ENCODE data around the gene GOLT1B. TPM values are rescaled to one million over a fixed set of nuclear protein-coding genes. Genes with fewer than 3 reads are reported as not detected.

GOLT1B gene
- total and polyA plus RNA-seq, 2 of the 13 experiments (the other 11 are each of a cell fraction or from before 2014, with no cell fraction given), result 23.6 to 38.4 TPM

DNA sequence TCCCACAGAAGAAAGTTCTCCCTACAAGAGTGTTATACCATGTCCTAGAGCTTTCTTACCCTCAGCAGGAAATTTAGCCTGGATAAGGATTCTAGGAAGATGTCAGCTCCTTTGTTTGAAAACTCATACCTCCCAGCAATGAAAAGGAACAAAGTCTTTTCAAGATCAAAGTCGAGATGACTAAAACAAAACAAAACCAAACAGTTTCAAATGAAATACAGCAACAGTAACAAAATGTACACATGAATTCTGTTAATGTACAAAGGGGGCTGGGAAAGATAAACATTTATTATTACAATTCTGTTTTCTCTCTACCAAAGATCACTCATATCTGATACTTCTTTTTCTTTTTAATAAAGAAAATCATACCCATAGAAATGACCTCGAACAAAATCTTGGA lies 61.3 kb downstream of the GOLT1B start (continued):
- TF ChIP-seq FOXA1 (IDR thresholded peaks at IDR 0.05) (peak; percentile 66; the same call in 1 of the 2 replicates), FOXA1 (CRISPR knock-in tag; IDR thresholded peaks at IDR 0.05) (peak; percentile 64; the same call in 1 of the 2 replicates), ZNF564 (CRISPR knock-in tag; IDR thresholded peaks at IDR 0.05) (no peak), ZSCAN29 (CRISPR knock-in tag; conservative IDR thresholded peaks at IDR 0.05) (no peak), GATAD2A (CRISPR knock-in tag; IDR thresholded peaks at IDR 0.05) (peak; percentile 56; the same call in 1 of the 2 replicates), KDM4B (CRISPR knock-in tag; IDR thresholded peaks at IDR 0.05) (no peak), ZNF337 (CRISPR knock-in tag; IDR thresholded peaks at IDR 0.05; ENCODE audit: borderline replicate concordance, low read depth) (no peak), RCOR2 (CRISPR knock-in tag; IDR thresholded peaks at IDR 0.05) (peak; percentile 42; the same call in 1 of the 2 replicates), SNAI1 (CRISPR knock-in tag; IDR thresholded peaks at IDR 0.05; ENCODE audit: borderline replicate concordance) (no peak), DNMT3B (CRISPR knock-in tag; conservative IDR thresholded peaks at IDR 0.05) (no peak), ZNF225 (CRISPR knock-in tag; IDR thresholded peaks at IDR 0.05) (no peak), MAFG (CRISPR knock-in tag; IDR thresholded peaks at IDR 0.05) (no peak), ZNF678 (CRISPR knock-in tag; IDR thresholded peaks at IDR 0.05) (no peak), ZNF720 (CRISPR knock-in tag; IDR thresholded peaks at IDR 0.05) (no peak), U2AF2 (IDR thresholded peaks at IDR 0.05; ENCODE audit: low read depth, low read length) (no peak), ZNF20 (CRISPR knock-in tag; IDR thresholded peaks at IDR 0.05) (no peak), CC2D1A (CRISPR knock-in tag; IDR thresholded peaks at IDR 0.05) (no peak), TAF1 (CRISPR knock-in tag; IDR thresholded peaks at IDR 0.05) (no peak), PAWR (CRISPR knock-in tag; IDR thresholded peaks at IDR 0.05; ENCODE audit: borderline replicate concordance) (no peak), ZNF335 (CRISPR knock-in tag; IDR thresholded peaks at IDR 0.05) (no peak), ISL2 (CRISPR knock-in tag; IDR thresholded peaks at IDR 0.05) (peak; percentile 46; the same call in 1 of the 2 replicates), FOSL2 (CRISPR knock-in tag; IDR thresholded peaks at IDR 0.05) (peak; percentile 22; the same call in 1 of the 2 replicates), TAF15 (IDR thresholded peaks at IDR 0.05; ENCODE audit: low read depth, low read length, poor library complexity, severe bottlenecking) (no peak), ASH2L (IDR thresholded peaks at IDR 0.05; ENCODE audit: insufficient read length, low read depth, low read length) (peak; percentile 72), RXRB (CRISPR knock-in tag; IDR thresholded peaks at IDR 0.05; ENCODE audit: borderline replicate concordance) (0 out of 2 replicates have a peak, but pooled peaks have one; percentile 30), NCOA2 (CRISPR knock-in tag; IDR thresholded peaks at IDR 0.05) (peak; percentile 45; the same call in 1 of the 2 replicates), CENPX (CRISPR knock-in tag; IDR thresholded peaks at IDR 0.05) (no peak)
- TF ChIP-seq, protein P1, sequence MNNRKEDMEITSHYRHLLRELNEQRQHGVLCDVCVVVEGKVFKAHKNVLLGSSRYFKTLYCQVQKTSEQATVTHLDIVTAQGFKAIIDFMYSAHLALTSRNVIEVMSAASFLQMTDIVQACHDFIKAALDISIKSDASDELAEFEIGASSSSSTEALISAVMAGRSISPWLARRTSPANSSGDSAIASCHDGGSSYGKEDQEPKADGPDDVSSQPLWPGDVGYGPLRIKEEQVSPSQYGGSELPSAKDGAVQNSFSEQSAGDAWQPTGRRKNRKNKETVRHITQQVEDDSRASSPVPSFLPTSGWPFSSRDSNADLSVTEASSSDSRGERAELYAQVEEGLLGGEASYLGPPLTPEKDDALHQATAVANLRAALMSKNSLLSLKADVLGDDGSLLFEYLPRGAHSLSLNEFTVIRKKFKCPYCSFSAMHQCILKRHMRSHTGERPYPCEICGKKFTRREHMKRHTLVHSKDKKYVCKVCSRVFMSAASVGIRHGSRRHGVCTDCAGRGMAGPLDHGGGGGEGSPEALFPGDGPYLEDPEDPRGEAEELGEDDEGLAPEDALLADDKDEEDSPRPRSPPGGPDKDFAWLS (CRISPR knock-in tag; IDR thresholded peaks at IDR 0.05; ENCODE audit: borderline replicate concordance), result no peak
- TF ChIP-seq, protein P2, sequence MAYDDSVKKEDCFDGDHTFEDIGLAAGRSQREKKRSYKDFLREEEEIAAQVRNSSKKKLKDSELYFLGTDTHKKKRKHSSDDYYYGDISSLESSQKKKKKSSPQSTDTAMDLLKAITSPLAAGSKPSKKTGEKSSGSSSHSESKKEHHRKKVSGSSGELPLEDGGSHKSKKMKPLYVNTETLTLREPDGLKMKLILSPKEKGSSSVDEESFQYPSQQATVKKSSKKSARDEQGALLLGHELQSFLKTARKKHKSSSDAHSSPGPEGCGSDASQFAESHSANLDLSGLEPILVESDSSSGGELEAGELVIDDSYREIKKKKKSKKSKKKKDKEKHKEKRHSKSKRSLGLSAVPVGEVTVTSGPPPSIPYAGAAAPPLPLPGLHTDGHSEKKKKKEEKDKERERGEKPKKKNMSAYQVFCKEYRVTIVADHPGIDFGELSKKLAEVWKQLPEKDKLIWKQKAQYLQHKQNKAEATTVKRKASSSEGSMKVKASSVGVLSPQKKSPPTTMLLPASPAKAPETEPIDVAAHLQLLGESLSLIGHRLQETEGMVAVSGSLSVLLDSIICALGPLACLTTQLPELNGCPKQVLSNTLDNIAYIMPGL (CRISPR knock-in tag; IDR thresholded peaks at IDR 0.05; ENCODE audit: borderline replicate concordance in 1 of 2, low read depth in 1 of 2), result no peak
- TF ChIP-seq, protein P3, sequence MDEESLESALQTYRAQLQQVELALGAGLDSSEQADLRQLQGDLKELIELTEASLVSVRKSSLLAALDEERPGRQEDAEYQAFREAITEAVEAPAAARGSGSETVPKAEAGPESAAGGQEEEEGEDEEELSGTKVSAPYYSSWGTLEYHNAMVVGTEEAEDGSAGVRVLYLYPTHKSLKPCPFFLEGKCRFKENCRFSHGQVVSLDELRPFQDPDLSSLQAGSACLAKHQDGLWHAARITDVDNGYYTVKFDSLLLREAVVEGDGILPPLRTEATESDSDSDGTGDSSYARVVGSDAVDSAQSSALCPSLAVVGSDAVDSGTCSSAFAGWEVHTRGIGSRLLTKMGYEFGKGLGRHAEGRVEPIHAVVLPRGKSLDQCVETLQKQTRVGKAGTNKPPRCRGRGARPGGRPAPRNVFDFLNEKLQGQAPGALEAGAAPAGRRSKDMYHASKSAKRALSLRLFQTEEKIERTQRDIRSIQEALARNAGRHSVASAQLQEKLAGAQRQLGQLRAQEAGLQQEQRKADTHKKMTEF (CRISPR knock-in tag; IDR thresholded peaks at IDR 0.05), result peak; percentile 31; the same call in 1 of the 2 replicates

Data from HepG2 (cell line).